Thoracic aorta (tissue), 2 donors: ENCODE data around the gene FDXR. TPM values are rescaled to one million over a fixed set of nuclear protein-coding genes. Genes with fewer than 3 reads are reported as not detected.

ENCODE experiments used
- ATAC-seq: fragments of 150-250 bp; one replicate; pipeline ENCODE4 v1.8.0; 2017; ENCODE audit warnings: low read depth; ENCODE audit not compliant: insufficient number of reproducible peaks, low FRiP score
- DNase-seq: peaks from one replicate; pipeline ENCODE4 v3.0.0-alpha.2; 2020; ENCODE audit warnings: low spot score
- H3K27ac ChIP-seq, 2 donors: fragments of 200-600 bp; sonication (generic); 1 replicate in 1 of 2; 2 replicates in 1 of 2; pipeline ENCODE4 v1.5.1; 2016; ENCODE audit warnings: mild to moderate bottlenecking in 2 of 2, moderate library complexity in 2 of 2
- H3K27me3 ChIP-seq: fragments of 200-600 bp; sonication (generic); replicated peaks from 2 replicates; pipeline ENCODE4 v1.6.0; 2016; ENCODE audit warnings: mild to moderate bottlenecking; ENCODE audit not compliant: insufficient read depth
- H3K36me3 ChIP-seq: fragments of 200-600 bp; sonication (generic); one replicate; pipeline ENCODE4 v1.5.1; 2016
- H3K4me1 ChIP-seq, 2 donors: fragments of 200-600 bp; sonication (generic); 1 replicate in 1 of 2; 2 replicates in 1 of 2; pipeline versions ENCODE4 v1.5.1 to v1.6.0; 2016; ENCODE audit warnings: low read depth in 2 of 2, mild to moderate bottlenecking in 1 of 2; ENCODE audit not compliant: control insufficient read depth in 1 of 2
- H3K4me3 ChIP-seq: fragments of 200-600 bp; sonication (generic); 2 replicates; pipeline ENCODE4 v1.5.1; 2016; ENCODE audit warnings: mild to moderate bottlenecking
- H3K9me3 ChIP-seq: fragments of 200-600 bp; sonication (generic); 2 replicates; pipeline ENCODE4 v1.5.1; 2016
- total RNA-seq, 2 donors: library from RNA; depleted of rRNA; stranded (reverse); fragments of >200 nt; gene quantifications; one replicate each; pipeline versions ENCODE4 v1.1.0 to v1.2.3, GENCODE V29; 2016
- TF ChIP-seq, protein P1 (sequence below): fragments of 200-600 bp; sonication (generic); IDR thresholded peaks from one replicate; pipeline ENCODE4 v1.5.1; 2019; ENCODE audit warnings: antibody characterized with exemption

FDXR gene
- total RNA-seq = 1 to 10 TPM; 4.4 to 9.7 TPM

DNA sequence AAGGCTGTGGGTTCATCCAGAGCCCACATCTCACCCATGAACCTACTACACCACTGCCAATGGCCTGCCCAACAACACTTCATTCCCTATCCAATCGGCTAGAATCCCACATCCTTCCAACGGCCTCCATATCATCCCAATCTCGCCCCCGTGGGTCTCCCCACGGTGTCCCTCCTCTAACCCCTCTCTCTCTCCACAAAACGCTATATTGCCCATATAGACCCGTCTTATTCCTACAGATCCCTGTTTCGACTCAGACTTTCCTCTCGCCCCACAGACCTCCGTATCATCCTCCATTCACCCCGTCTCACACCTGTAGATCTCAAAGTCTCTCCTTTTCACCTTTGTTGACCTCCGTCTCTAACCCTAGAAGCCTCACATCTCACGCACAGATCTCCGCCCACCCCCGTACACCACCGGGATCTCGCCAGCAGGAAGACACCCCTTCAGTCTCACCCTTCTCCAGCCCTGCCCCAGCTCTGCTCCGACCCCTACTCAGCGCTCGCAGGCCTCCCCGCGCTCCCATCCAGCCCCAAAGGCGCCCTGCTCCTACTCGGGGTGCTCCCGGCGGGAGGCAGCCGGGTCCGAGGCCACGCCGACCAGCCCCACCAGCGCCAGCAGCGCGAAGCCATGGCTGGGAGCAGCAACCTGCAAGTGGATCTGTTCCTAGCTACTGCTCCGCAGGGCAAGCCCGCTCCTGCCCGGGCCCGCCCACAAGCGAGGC lies at the start of gene FDXR:
Gene FDXR (minus strand): TSS at position 682 of the 724 bp plus-strand sequence. CDS start 50 bp downstream, at position 632.
- ATAC-seq (no peak), DNase-seq (no peak)
- peaks cover 9 to 15% of the 10 kb centered on the region in 2 donors for H3K4me1 ChIP-seq
- H3K36me3 ChIP-seq = no peaks in the 10 kb centered on the region
- H3K4me3 ChIP-seq = peak within 1 kb of the TSS; percentile 90
- TF ChIP-seq, protein P1, sequence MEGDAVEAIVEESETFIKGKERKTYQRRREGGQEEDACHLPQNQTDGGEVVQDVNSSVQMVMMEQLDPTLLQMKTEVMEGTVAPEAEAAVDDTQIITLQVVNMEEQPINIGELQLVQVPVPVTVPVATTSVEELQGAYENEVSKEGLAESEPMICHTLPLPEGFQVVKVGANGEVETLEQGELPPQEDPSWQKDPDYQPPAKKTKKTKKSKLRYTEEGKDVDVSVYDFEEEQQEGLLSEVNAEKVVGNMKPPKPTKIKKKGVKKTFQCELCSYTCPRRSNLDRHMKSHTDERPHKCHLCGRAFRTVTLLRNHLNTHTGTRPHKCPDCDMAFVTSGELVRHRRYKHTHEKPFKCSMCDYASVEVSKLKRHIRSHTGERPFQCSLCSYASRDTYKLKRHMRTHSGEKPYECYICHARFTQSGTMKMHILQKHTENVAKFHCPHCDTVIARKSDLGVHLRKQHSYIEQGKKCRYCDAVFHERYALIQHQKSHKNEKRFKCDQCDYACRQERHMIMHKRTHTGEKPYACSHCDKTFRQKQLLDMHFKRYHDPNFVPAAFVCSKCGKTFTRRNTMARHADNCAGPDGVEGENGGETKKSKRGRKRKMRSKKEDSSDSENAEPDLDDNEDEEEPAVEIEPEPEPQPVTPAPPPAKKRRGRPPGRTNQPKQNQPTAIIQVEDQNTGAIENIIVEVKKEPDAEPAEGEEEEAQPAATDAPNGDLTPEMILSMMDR = no peak
- no peaks in the 10 kb centered on the region for H3K9me3 ChIP-seq
- H3K27me3 ChIP-seq = no peaks in the 10 kb centered on the region
- peak within 1 kb of the TSS; percentile 93 to 94 for H3K27ac ChIP-seq

GRCh38 chr17:74922172-74922571 lies 49.4 kb upstream of the FDXR start:
- Histone ChIP-seq H3K27me3 (peaks cover 4% of the 10 kb centered on the region), H3K9me3 (no peaks in the 10 kb centered on the region), H3K36me3 (no peaks in the 10 kb centered on the region), H3K4me1 (peaks cover 18 to 19% of the 10 kb centered on the region in 2 donors), H3K27ac (no peak overlapping the region), H3K4me3 (no peak overlapping the region)
- DNase-seq (no peak), ATAC-seq (no peak)
- TF ChIP-seq, protein P1 = no peak

DNA sequence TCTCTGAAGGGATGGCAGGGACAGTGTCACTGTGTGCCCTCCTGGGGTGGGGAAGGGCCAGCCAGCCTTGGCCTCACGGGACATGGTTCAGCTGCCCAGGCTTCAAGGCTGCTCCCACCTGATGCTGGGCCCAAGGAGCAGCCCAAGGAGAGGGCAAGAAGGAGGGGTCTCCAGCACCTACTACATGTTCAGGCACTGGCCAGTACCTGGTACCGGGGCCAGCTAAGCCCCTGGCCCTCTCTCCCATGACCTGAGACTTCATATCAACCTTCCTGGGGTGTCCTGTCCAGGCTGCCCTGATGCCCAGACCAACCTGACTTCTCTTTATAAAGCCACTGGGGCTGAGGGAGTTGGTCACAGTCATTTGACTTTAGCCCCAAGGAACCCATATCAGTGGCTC lies 49.0 kb upstream of the FDXR start:
- Histone ChIP-seq H3K27me3 (peaks cover 4% of the 10 kb centered on the region), H3K4me3 (no peak overlapping the region), H3K4me1 (peaks cover 18 to 19% of the 10 kb centered on the region in 2 donors), H3K9me3 (no peaks in the 10 kb centered on the region), H3K27ac (no peak overlapping the region), H3K36me3 (no peaks in the 10 kb centered on the region)
- ATAC-seq (no peak), DNase-seq (no peak)
- TF ChIP-seq, protein P1 = no peak

GRCh38 chr17:74921026-74921681 lies 48.4 kb upstream of the FDXR start:
- Histone ChIP-seq H3K4me1 (peaks cover 18 to 19% of the 10 kb centered on the region in 2 donors), H3K27me3 (peaks cover 4% of the 10 kb centered on the region), H3K36me3 (no peaks in the 10 kb centered on the region), H3K4me3 (no peak overlapping the region), H3K27ac (no peak overlapping the region), H3K9me3 (no peaks in the 10 kb centered on the region)
- DNase-seq (no peak), ATAC-seq (no peak)
- TF ChIP-seq, protein P1 = no peak

DNA sequence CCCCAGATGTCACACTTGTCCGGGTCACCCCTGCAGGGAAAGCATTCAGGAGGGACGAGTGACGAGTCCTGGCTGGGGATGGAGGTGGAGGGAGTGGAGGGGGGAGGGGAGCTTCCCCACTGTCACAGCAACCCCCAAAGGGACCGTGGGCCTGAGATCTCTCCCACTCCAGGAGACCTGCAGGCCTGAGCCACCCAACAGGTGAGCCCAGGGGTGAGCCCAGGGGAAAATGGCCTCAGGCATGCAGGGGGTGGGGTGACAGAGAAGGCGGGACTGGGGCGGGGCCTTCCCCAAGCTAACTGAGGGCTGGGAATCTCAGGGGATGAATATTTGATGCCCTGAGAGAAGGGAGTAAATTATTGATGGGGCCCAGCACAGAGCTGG lies 47.8 kb upstream of the FDXR start:
- Histone ChIP-seq H3K4me1 (peaks cover 18 to 19% of the 10 kb centered on the region in 2 donors), H3K27me3 (peaks cover 4% of the 10 kb centered on the region), H3K4me3 (no peak overlapping the region), H3K27ac (no peak overlapping the region), H3K36me3 (no peaks in the 10 kb centered on the region), H3K9me3 (no peaks in the 10 kb centered on the region)
- no peak for DNase-seq
- TF ChIP-seq, protein P1 = no peak
- no peak for ATAC-seq
